Astrocyte of the hippocampus (primary cell): ENCODE data around the gene KANK4.

Experiments
- DNase-seq: peaks from one replicate; pipeline ENCODE4 v3.0.0; 2011; ENCODE audit warnings: low read depth, low spot score

KANK4 gene

GRCh38 chr1:62336995-62337705 is 17.9 kb upstream of the KANK4 start:
- DNase-seq = no peak

DNA sequence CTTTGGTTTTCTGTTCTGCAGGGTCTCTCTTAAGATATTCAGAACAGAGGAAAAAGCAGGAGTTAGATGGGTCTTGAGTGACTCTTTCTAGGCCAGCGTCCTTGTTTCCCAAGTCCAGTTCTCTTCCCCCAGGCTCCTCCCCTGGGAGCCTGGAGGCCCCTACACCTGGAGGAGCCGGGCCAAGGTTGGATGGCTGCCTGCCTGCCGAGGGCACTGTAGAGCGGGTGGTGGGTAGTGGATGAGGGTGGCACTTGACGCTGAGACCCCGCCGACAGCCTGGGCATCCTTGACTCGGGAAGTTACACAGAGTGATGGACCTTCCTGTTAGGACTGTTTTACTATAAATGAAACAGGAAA is 17.4 kb upstream of the KANK4 start:
- no peak for DNase-seq

GRCh38 chr1:62335656-62336055 is 16.4 kb upstream of the KANK4 start:
- no peak for DNase-seq

GRCh38 chr1:62334434-62334985 is 15.3 kb upstream of the KANK4 start:
- DNase-seq = no peak

DNA sequence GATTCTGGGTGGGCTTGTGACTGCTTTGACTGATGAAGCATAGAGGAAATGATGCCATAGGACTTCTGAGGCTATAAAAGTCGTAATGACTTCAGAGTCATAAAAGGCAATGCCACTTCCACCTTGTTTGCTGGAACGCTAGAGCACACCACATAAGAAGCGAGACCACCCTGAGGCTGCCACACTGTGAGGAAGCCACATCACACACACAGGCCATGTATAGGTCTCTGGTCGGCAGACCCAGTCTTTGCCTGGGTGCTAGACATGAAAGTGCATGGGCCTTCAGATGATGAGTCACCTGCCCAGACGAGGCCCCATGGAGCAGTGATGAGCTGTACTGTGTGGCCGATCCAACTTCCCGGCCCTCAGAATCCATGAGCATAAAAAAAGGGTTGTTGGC is 14.2 kb upstream of the KANK4 start:
- no peak for DNase-seq

- DNase-seq = no peak
Measured at GRCh38 chr1:62327360-62328055, 8.3 kb upstream of the KANK4 start.

DNA sequence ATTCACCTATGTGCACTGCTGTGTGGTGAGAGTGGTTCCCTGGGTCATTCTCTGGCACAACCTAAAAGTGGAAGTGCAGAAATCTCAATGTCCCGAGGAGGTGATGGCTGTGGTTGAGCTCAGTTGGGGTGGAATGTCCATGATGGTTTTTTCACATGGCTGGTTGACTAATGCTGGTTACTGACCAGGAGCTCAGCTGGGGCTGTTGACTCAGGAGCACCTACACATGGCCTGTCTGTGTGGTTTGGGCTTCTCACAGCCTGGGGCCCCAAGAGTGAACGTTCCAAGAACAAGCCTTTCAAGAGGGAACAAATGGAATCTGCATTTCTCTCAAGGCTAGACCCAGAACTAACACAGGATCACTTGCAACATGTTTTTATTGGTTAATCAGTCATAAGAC is 6.4 kb upstream of the KANK4 start:
- peak; percentile 78 for DNase-seq

DNA sequence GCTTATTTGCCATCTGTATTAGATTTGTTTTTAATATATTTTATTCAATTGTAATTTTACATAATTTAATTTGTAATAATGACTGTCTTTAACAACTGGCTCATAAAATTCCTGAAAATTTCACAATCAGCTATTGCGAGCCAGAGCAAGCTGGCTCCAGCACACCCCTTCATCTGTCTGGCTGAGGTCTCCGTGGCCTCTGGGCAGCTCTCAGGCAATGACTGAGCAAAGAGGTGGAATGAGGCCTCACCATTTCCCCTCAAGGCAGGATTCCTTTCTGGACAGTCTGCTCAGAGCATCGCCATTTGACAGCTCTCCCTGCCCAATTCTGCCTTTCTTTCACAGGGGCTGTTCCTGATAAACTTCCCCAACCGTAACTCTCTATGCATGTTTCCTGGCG is 5.8 kb upstream of the KANK4 start:
- peak; percentile 71 for DNase-seq

GRCh38 chr1:62321446-62321845 is 2.2 kb upstream of the KANK4 start:
- DNase-seq = peak; percentile 72

- no peak for DNase-seq
Measured at GRCh38 chr1:62318320-62318755, 896 bp downstream of the KANK4 start.

DNA sequence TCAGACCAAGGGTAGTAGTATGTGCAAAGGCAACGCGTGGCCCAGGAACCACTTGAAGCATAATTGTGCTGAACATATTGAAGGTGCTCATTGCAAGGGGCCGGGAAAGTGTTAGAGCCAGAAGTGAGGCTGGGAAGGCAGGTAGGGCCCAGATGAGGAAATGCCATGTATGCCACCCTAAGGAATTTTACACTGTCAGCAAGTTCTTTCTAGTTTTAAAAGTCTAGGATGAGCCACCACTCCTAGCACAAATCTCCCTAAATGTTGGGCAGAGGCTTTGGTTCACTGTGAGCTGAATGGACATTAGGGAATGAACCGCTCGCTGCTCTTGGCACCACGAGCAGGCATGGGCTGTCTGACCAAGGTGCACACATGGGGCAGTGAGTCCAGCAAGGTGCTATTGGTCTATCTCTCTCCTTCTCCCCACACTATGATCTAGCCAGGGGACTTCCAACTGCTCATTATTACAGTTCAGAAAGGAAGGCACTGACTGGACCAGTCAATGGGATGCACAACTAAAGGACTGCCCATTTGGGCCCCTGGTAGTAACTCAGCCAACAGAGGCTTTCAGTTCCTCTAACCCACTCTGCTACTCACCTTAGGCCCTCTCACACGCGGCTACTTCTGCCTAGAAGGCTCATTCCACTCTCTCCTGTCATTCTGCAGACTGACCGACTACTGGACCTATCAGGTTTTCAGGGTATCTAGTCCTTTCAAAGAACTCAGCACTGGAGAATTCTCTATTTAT is 2.0 kb downstream of the KANK4 start:
- no peak for DNase-seq

GRCh38 chr1:62316135-62316534 is 3.1 kb downstream of the KANK4 start:
- DNase-seq = no peak

GRCh38 chr1:62315387-62315786 is 3.8 kb downstream of the KANK4 start:
- DNase-seq = no peak

DNA sequence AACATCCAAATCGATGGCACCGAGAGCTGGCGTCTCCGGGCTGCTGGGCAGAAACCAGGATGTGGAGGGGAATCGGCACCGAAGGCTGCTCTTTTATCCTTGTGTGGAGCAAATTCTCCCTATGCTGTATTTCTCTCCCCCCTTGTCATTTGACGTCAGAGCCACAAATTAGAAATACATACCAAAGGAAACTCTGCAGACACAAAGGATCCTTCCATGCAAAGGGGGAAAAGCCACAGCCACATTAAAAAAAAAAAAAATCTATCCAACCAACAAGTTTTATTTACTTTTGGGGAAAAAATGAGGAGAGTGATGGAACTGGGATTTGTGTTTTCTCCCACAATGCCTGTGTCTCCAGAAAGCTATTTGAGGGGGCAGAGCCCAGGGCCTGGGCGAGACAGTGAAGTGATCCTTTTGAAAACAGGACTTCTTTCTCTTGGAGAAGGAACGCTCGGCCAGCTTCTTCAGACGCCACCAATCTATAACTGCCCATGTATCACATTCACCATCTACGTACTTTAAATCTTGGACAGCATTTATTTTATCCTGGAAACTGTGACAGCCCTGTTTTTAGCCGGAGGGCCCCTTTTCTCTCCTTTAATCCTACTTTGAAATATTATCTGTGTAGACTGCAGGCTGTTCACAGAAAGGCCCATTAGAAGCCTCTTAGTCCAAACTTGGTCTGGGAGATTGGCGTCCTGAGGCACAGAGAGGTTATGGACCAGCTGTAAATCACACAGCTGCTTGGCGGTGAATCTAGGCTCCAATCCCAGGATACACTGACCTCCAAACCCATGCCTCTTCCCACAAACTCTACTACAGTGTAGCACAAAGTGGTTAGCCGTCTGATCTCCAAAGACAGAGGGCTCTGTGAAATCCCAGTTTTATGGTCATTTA is 4.5 kb downstream of the KANK4 start:
- no peak for DNase-seq

DNA sequence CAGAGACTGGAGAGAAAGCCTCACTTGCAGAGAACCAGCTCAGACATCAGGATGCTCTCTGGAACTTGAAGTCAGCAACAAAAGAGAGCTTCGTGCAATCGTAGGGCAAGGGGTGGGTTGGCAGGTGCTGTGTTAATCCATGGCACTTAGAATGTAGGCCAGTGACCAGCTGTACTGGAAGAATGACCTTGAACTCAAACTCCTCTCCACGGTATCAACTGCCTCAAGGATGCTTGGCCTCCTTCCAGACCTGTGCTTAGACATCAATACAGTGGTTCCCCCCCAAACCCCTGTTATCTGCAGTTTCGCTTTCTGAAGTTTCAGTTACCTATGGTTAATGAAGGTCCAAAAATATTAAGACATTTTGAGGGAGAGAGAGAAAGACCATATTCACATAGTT is 6.5 kb downstream of the KANK4 start:
- no peak for DNase-seq

GRCh38 chr1:62311473-62311943 is 7.7 kb downstream of the KANK4 start:
- peak; percentile 60 for DNase-seq

GRCh38 chr1:62309906-62310305 is 9.3 kb downstream of the KANK4 start:
- no peak for DNase-seq

DNA sequence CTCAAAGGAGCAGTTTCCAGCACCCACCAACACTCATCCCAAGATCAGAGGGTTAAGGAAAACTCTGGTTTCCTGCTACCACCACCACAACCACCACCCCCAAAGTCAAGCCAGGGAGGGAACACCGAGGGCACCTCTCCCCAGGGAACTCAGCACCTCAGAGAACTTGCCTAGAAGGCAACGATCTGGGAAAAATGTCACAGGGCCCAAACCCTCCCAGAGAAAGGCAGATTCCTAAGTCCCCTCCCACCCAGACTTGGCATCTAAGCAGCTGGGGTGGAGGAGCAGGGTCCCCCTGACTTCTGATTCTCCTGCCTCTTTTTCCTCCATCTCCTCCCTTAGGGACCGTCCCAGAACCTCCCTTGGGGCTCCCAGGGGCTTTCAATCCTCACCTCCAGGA is 10.6 kb downstream of the KANK4 start:
- no peak for DNase-seq

GRCh38 chr1:62307895-62308492 is 11.2 kb downstream of the KANK4 start:
- no peak for DNase-seq

DNA sequence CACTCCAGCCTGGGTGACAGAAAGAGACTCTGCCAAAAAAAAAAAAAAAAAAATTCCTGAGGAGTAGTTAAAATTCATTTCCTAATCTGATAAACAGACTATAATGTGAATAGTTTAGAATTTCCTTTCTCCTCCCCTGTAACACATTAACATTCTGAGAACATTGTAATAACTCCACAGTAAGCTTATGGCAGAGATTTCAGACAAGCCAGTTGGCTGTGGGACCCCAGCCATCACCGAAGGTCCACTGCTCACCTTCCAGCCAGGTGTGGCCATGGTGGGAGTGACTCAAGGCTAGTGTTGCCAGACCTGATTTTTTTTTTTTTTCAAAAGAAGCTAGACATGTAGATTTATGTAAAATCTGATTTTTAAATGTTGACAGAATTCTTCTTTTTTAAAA is 11.8 kb downstream of the KANK4 start:
- DNase-seq = no peak

- DNase-seq = no peak
Measured at GRCh38 chr1:62306065-62306464, 13.2 kb downstream of the KANK4 start.
